Esophagus squamous epithelium (tissue), 4 donors: Measurements from ENCODE around the gene NLGN2.

ENCODE experiments used
- POLR2A ChIP-seq, 4 donors: fragments of 450-650 bp; IDR thresholded peaks; one replicate each; pipeline ENCODE4 v1.6.1; 2017; ENCODE audit warnings: antibody characterized with exemption in 4 of 4, mild to moderate bottlenecking in 4 of 4, moderate library complexity in 3 of 4
- TF ChIP-seq, protein P1 (sequence below), 6 experiments: fragments of 450-650 bp in 4 of 6; fragments of 200-600 bp in 2 of 6; sonication (generic) in 2 of 6; IDR thresholded peaks; one replicate each; pipeline ENCODE4 v1.5.1; 2016 to 2019; ENCODE audit warnings: antibody characterized with exemption in 6 of 6, mild to moderate bottlenecking in 4 of 6, moderate library complexity in 4 of 6

- TF ChIP-seq, protein P1, sequence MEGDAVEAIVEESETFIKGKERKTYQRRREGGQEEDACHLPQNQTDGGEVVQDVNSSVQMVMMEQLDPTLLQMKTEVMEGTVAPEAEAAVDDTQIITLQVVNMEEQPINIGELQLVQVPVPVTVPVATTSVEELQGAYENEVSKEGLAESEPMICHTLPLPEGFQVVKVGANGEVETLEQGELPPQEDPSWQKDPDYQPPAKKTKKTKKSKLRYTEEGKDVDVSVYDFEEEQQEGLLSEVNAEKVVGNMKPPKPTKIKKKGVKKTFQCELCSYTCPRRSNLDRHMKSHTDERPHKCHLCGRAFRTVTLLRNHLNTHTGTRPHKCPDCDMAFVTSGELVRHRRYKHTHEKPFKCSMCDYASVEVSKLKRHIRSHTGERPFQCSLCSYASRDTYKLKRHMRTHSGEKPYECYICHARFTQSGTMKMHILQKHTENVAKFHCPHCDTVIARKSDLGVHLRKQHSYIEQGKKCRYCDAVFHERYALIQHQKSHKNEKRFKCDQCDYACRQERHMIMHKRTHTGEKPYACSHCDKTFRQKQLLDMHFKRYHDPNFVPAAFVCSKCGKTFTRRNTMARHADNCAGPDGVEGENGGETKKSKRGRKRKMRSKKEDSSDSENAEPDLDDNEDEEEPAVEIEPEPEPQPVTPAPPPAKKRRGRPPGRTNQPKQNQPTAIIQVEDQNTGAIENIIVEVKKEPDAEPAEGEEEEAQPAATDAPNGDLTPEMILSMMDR (IDR thresholded peaks at IDR 0.05) = no peak
- no peak for TF ChIP-seq POLR2A (IDR thresholded peaks at IDR 0.05)
Measured at GRCh38 chr17:7369825-7370224, 37.8 kb upstream of the NLGN2 start.
